ENCODE measurements around the gene PPP2R3C. TPM values are rescaled to one million over a fixed set of nuclear protein-coding genes. Genes with fewer than 3 reads are reported as not detected.
A peak's percentile ranks its signal among the peaks of the same experiment; 100 is the strongest.
"Not testable (repeated sequence)": the region's sequence is repeated elsewhere in the genome, so short reads cannot be mapped to it uniquely, and the experiment has no call there.

The PPP2R3C gene
- polyA plus RNA-seq, 4 donors = 48.7 to 53.6 (median 49.8) TPM

DNA sequence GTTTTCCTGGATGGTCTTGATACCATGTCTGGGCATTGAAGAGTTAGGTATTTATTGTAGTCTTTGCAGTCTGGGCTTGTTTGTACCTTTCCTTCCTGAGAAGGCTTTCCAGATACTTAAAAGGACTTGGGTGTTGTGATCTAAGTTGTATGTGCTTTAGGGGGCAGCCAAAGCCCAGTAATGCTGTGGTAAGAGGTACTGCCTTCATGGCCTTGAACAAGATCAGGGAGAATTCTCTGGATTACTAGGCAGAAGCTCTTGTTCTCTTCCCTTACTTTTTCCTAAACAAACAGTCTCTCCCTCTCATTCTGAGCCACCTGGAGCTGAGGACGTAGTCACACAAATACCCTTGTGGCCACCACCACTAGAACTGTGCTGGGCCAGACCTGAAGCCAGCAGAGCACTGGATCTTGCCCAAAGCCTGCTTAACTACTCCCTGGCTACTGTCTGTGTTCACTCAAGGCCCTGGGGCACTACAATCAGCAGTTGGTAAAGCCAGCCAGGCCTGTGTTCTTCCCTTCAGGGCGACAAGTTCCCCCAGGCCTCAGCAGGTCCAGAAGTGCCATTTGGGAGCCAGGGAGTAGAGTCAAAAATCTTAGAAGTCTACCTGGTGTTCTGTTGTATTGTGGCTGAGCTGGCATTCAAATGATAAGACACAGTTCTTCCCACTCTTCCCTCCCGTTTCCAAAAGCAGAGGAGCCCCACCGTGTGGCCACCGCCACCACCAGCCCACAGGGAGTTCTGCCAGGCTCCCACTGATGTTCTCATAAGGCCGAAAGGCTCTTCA lies 11.9 kb upstream of the PPP2R3C start:
- no peak for DNase-seq (ENCODE audit: low read depth in 4 of 4, low spot score in 2 of 4)

DNA sequence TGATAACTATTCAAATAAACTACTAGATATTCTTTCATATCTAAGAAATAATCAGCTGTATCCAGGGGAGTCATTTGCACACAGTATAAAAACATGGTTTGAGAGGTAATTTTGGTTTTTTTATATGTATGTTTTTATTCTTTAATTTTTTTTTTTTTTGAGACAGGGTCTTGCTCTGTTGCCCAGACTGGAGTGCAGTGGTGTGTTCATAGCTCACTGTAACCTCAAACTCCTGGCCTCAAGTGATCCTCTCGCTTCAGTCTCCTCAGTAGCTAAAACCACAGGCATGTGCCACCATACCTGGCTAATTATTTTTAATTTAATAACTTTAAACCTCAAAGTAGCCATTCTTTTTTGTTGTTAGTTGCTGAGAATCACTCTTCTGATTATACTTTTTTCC lies 2.3 kb upstream of the PPP2R3C start:
- DNase-seq (ENCODE audit: low read depth in 4 of 4, low spot score in 2 of 4) = no peak

- DNase-seq (ENCODE audit: low read depth in 4 of 4, low spot score in 2 of 4) = no peak
Measured at GRCh38 chr14:35123388-35123703, 1.6 kb upstream of the PPP2R3C start.

GRCh38 chr14:35122696-35123387 lies 1.1 kb upstream of the PPP2R3C start:
- DNase-seq (ENCODE audit: low read depth in 4 of 4, low spot score in 2 of 4) = peak in 3 of 4 donors; percentile 7 to 37 (median 34)

DNA sequence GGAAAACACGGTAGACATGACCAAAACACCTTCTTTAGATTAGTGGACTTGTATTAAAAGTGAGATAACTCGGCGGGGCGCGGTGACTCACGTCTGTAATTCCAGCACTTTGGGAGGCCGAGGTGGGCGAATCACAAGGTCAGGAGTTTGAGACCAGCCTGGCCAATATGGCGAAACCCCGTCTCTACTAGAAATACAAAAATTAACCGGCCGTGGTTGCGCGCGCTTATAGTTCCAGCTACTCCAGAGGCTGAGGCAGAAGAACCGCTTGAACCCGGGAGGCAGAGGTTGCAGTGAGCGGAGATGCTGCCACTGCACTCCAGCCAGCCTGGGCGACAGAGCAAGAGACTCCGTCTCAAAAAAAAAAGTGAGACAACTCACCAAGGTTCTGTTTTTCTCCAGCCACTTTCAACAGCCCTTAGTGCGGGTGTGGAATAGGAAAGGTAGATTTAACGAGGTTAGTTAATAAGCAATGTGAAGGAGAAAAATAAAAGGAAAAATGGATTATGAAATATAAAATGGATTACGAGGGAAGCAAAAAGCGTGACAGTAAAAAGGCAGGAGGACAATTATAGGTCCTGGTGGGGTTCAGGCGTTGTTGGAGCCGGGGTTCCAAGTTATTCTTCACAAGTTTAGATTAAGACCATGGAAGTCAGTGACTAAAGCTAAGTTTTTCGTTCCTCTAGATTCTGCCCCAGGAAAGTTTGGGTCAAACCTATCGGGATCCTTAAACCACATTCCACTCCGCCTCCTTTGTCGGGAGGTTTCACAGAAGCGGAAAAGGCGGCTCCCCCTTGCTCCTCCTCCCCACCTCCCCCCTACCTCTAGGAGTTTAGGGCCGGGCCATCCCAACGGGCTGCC lies 534 bp downstream of the PPP2R3C start:
- peak in 1 of 4 donors; percentile 88 for DNase-seq (ENCODE audit: low read depth in 4 of 4, low spot score in 2 of 4)

DNA sequence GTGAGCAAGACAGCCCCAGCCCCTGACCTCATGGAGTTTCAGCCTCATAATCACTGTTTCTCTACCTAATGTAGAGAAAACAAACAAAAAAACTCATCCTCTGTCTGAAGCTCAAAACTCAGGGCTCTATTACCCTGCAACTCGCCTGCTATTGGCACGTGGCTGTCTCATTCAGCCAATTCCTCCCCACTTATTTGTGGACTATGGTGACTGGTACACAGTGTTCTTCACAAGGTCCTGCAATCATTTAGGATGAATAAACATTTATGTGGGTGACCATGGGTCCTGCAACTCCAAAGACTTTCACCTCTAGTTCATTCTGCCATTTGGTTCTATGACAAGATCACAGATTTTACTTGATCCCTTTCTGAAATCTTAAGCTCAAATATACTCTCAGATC lies 4.7 kb downstream of the PPP2R3C start:
- no peak for DNase-seq (ENCODE audit: low read depth in 4 of 4, low spot score in 2 of 4)

DNA sequence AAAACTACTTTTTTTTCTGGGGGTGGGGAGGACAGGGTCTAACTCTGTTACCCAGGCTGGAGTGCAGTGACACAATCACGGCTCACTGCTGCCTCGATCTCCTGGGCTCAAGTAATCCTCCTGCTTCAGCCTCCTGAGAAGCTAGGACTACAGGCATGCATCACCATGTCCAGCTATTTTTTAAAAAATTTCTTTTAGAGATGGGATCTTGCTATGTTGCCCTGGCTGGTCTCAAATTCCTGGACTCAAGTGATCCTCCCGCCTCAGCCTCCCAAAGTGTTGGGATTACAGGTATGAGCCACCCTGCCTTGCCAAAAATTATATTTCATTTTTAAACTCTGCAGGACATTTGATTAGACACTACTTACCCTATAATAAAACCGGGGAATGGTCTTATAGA lies 5.5 kb downstream of the PPP2R3C start:
- no peak for DNase-seq (ENCODE audit: low read depth in 4 of 4, low spot score in 2 of 4)

DNA sequence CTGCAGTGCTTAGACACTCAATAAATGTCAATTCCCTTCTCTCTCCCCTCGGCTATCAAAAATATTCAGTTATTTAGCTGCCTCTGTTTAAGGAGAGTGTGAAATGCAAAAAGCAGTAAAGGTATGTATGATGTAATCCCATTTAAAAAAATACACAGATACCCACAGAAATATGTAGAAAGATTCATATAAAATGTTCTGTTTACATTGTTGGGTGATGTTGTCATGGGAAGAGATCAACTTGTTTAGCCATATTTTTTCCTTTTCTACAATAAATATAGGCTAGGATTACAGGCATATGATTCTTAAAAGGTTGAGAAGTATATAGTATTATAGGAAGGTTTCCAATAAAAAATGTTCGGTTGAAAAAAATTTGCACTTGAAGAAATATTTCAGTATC lies 7.8 kb downstream of the PPP2R3C start:
- DNase-seq (ENCODE audit: low read depth in 4 of 4, low spot score in 2 of 4) = no peak

- DNase-seq (ENCODE audit: low read depth in 4 of 4, low spot score in 2 of 4) = no peak
Measured at GRCh38 chr14:35113308-35113950, 8.4 kb downstream of the PPP2R3C start.

GRCh38 chr14:35112641-35113040 lies 9.1 kb downstream of the PPP2R3C start:
- DNase-seq (ENCODE audit: low read depth in 4 of 4, low spot score in 2 of 4) = no peak

GRCh38 chr14:35107866-35108265 lies 13.9 kb downstream of the PPP2R3C start:
- DNase-seq (ENCODE audit: low read depth in 4 of 4, low spot score in 2 of 4) = no peak

DNA sequence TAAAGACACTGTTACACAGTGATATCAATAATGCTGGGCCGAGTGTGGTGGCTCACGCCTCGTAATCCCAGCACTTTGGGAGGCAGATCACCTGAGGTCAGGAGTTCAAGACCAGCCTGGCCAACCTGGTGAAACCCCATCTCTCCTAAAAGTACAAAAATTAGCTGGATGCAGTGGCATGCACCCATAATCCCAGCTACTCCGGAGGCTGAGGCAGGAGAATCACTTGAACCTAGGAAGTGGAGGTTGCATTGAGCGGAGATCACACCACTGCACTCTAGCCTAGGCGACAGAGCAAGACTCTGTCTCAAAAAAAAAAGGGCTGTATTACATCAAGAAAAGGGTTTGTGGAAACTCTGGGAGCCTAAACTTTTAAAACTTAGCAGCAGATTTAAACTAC lies 27.1 kb downstream of the PPP2R3C start:
- DNase-seq (ENCODE audit: low read depth in 4 of 4, low spot score in 2 of 4) = not testable (repeated sequence)

GRCh38 chr14:35088514-35088913 lies 33.3 kb downstream of the PPP2R3C start:
- no peak for DNase-seq (ENCODE audit: low read depth in 4 of 4, low spot score in 2 of 4)

- DNase-seq (ENCODE audit: low read depth in 4 of 4, low spot score in 2 of 4) = no peak
Measured at GRCh38 chr14:35085441-35085840, 36.3 kb downstream of the PPP2R3C start.

- DNase-seq (ENCODE audit: low read depth in 4 of 4, low spot score in 2 of 4) = no peak
Measured at GRCh38 chr14:35083530-35084150, 38.1 kb downstream of the PPP2R3C start.

- no peak for DNase-seq (ENCODE audit: low read depth in 4 of 4, low spot score in 2 of 4)
Measured at GRCh38 chr14:35079742-35080141, 42.0 kb downstream of the PPP2R3C start.

GRCh38 chr14:35078082-35078481 lies 43.7 kb downstream of the PPP2R3C start:
- DNase-seq (ENCODE audit: low read depth in 4 of 4, low spot score in 2 of 4) = no peak

DNA sequence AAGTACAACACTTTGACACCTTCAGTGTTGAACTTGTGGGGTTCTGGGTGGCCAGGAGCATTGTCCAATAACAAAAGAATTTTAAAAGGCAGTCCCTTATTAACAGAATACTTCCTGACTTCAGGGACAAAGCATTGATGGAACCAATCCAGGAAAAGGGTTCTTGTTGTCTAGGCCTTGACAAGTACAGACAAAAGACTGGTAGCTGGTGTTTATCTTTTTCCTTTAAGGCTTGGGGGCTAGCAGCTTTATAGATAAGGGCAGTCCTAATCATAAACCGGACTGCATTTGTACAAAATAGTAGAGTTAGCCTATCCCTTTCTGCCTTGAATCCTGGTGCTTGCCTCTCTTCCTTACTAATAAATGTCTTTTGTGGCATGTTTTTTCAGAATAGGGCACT lies 48.3 kb downstream of the PPP2R3C start:
- DNase-seq (ENCODE audit: low read depth in 4 of 4, low spot score in 2 of 4) = no peak

DNA sequence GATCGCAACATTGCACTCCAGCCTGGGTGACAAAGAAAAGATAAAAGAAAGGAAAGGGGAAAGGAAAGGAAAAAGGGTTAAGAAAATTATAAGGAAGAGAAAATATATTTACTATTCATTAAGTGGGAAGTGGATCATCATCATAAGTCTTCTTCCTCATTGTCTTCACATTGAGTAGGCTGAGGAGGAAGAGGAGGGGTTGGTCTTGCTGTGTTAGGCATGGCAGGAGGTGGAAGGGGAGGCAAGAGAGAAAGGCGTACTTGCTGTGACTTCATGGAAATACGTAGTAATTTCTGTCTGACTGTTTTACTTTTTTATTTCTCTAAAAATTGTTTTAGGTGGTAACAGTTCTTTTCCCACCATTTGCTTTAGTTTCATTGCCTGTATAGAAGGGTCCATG lies 49.6 kb downstream of the PPP2R3C start:
- DNase-seq (ENCODE audit: low read depth in 4 of 4, low spot score in 2 of 4) = no peak

DNA sequence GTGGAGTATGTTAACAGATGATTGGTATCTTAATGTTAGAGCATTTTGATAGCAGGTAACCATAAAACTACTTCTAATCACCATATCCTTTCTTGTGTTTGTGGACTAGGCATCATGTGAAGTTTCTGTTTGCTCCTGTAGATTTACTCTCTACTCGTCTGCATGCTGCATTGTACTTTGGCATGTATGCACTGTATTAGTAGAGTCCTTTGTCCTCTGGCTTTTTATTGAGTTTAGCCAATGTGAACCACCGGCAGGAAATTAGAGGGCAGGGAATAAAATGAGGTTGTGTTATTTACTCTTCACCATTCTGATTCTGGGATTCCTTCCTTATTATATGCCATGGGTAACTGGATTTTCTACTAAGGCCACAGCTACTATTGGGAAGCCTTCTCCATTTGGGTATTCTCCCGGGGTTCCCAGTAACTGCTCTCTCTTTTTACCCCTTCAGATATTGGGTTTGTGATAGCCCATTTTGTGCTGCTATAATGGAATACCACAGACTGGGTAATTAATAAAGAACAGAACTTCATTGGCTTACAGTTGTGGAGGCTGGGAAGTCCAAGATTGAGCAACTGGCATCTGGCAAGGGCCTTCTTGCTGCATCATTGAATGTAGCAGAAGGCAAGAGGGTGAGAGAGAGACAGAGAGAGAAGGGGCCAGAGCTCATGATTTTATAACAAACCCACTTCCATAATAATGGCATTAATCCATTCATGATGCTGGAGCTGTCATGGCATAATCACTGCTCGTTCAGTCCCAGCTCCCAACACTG lies 53.4 kb downstream of the PPP2R3C start:
- no peak for DNase-seq (ENCODE audit: low read depth in 4 of 4, low spot score in 2 of 4)

Data from left renal cortex interstitium (tissue), 4 donors.